ENCODE measurements around the gene ANO1.

Gene ANO1

GRCh38 chr11:70144262-70144661, 66.1 kb downstream of the ANO1 start:
- no peak for DNase-seq (ENCODE audit: low spot score in 2 of 2)
- no peaks in the 10 kb centered on the region for H3K4me1 Mint-ChIP-seq
- H3K27me3 Mint-ChIP-seq, result peaks cover 34% of the 10 kb centered on the region
- no peaks in the 10 kb centered on the region for H3K9me3 Mint-ChIP-seq
- H3K27ac Mint-ChIP-seq, result no peak overlapping the region
- no peak overlapping the region for H3K4me3 Mint-ChIP-seq
- no peak for ATAC-seq (ENCODE audit: low read depth)
- no peaks in the 10 kb centered on the region for H3K36me3 Mint-ChIP-seq

DNA sequence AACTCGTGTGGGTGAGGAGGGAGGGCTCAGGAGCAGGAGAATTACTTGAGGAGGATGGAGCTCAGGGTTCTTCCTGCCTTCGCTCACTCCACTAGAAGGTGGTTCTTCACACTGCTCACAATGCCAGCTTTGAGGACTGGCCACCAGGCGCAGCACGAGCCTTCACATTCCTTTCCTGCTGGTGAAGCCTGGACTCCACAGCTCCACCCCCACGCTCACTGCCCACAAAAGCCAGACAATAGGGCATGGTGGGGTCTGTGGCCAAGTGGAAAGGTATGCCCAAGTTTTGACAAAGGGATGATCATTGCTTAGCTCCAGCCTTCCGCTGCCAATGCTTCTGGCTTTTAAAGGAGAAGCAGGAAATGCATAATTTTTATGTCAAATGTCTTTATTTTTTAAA, 67.0 kb downstream of the ANO1 start:
- Mint-ChIP-seq H3K4me3 (no peak overlapping the region), H3K9me3 (no peaks in the 10 kb centered on the region), H3K4me1 (no peaks in the 10 kb centered on the region), H3K36me3 (no peaks in the 10 kb centered on the region), H3K27ac (no peak overlapping the region), H3K27me3 (peaks cover 34% of the 10 kb centered on the region)
- DNase-seq (ENCODE audit: low spot score in 2 of 2) (no peak), ATAC-seq (ENCODE audit: low read depth) (no peak)

DNA sequence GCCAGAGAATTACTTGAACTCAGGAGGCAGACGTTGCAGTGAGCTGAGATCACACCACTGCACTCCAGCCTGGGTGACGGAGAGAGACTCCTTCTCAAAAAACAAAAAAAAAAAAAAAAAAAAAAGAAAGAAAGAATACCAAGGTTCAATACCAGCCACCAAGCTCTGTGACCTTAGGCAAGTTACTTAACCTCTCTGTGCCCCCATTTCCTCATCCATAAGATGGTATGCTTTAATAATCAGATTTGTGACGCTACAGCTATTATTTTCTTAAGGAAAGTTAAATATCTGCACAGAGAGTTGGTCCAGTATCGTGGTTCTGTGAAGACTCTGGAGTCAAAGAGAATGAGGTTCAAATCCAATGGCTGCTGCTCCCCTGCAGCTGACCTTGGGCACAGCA, 67.7 kb downstream of the ANO1 start:
- ATAC-seq (ENCODE audit: low read depth) (no peak), DNase-seq (ENCODE audit: low spot score in 2 of 2) (no peak)
- Mint-ChIP-seq H3K9me3 (no peaks in the 10 kb centered on the region), H3K27me3 (peaks cover 30% of the 10 kb centered on the region), H3K4me1 (no peaks in the 10 kb centered on the region), H3K36me3 (no peaks in the 10 kb centered on the region), H3K4me3 (no peak overlapping the region), H3K27ac (no peak overlapping the region)

DNA sequence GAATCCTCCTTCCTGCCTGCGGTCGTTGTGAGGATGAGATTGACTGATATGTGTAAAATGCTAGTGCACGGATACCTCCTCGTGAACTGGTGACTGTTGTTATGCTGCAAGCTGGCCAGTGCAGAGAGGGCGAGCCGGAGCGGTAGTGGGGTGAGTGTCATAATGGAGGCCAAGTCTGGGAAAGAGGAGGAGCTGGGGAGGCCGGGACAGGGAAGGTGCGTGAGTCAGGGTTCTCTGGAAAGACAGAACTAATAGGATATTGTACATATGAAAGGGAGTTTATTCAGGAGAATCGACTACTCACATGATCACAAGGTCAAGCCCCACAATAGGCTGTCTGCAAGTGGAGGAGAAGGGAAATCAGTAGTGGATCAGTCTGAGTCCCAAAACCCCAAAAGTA, 68.2 kb downstream of the ANO1 start:
- H3K27ac Mint-ChIP-seq, result no peak overlapping the region
- no peaks in the 10 kb centered on the region for H3K9me3 Mint-ChIP-seq
- no peaks in the 10 kb centered on the region for H3K36me3 Mint-ChIP-seq
- ATAC-seq (ENCODE audit: low read depth) (no peak), DNase-seq (ENCODE audit: low spot score in 2 of 2) (no peak)
- H3K4me1 Mint-ChIP-seq, result no peaks in the 10 kb centered on the region
- peaks cover 28% of the 10 kb centered on the region for H3K27me3 Mint-ChIP-seq
- H3K4me3 Mint-ChIP-seq, result no peak overlapping the region

GRCh38 chr11:70146895-70147520, 68.9 kb downstream of the ANO1 start:
- H3K4me1 Mint-ChIP-seq, result no peaks in the 10 kb centered on the region
- DNase-seq (ENCODE audit: low spot score in 2 of 2) (no peak), ATAC-seq (ENCODE audit: low read depth) (no peak)
- H3K36me3 Mint-ChIP-seq, result no peaks in the 10 kb centered on the region
- H3K4me3 Mint-ChIP-seq, result no peak overlapping the region
- H3K27me3 Mint-ChIP-seq, result peaks cover 27% of the 10 kb centered on the region
- H3K27ac Mint-ChIP-seq, result no peak overlapping the region
- no peaks in the 10 kb centered on the region for H3K9me3 Mint-ChIP-seq

- Mint-ChIP-seq H3K36me3 (no peaks in the 10 kb centered on the region), H3K4me3 (no peak overlapping the region), H3K9me3 (no peaks in the 10 kb centered on the region), H3K4me1 (no peaks in the 10 kb centered on the region), H3K27me3 (peaks cover 25% of the 10 kb centered on the region), H3K27ac (no peak overlapping the region)
- DNase-seq (ENCODE audit: low spot score in 2 of 2), result no peak
- ATAC-seq (ENCODE audit: low read depth), result no peak
Measured at GRCh38 chr11:70147668-70148067, 69.6 kb downstream of the ANO1 start.

DNA sequence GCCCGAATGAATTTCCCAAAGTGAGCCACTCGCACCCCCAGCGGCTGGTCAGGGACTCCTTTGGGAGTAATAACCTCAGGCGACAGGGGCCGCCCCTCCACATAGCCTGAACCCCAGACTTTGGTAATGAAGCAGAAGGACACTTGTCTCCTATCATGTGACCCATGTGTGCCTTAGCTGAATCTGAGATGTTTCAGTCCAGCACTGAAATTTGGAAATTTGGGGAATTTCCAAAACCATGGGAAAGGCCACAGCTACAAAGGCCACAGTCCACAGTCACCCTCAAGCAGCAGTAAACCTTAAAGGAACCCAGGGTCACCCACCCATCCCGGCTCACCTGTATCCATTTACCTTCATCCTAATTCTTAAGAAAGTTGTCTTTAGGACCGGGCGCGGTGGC, 73.6 kb downstream of the ANO1 start:
- Mint-ChIP-seq H3K4me1 (no peaks in the 10 kb centered on the region), H3K4me3 (no peak overlapping the region), H3K27me3 (peaks cover 6% of the 10 kb centered on the region), H3K36me3 (no peaks in the 10 kb centered on the region), H3K27ac (no peak overlapping the region), H3K9me3 (no peaks in the 10 kb centered on the region)
- DNase-seq (ENCODE audit: low spot score in 2 of 2) (no peak), ATAC-seq (ENCODE audit: low read depth) (no peak)

DNA sequence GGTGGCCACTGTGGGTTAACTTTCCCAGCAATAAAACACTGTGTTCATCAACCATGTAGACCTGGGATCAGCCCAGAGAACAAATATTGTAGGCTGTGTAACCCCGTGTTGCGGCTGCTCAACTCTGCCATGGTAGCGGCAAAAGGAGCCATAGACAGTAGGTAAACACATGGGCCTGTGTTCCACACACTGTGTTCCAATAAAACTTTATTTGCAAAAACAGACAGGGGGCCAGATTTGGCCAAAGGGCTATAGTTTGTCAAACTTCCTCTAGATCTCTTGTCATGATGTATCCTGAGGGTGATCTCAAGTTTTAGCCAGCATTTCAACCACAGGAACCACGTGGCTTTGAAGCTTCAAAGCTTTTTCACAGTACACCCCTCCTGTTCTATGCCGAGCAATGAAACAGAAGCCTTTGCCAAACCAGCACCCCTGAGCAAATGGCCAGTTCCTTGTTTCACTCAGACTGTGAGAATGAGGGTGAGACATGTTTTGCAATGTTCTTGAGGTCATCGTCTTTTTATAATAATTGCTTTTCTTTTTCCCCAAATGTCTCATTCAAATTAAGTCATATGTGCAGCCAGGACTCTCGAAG, 75.1 kb downstream of the ANO1 start:
- H3K4me1 Mint-ChIP-seq, result no peaks in the 10 kb centered on the region
- no peaks in the 10 kb centered on the region for H3K27me3 Mint-ChIP-seq

GRCh38 chr11:70155386-70155785, 77.3 kb downstream of the ANO1 start:
- no peaks in the 10 kb centered on the region for H3K9me3 Mint-ChIP-seq
- no peaks in the 10 kb centered on the region for H3K4me1 Mint-ChIP-seq
- H3K27me3 Mint-ChIP-seq, result no peaks in the 10 kb centered on the region
- no peaks in the 10 kb centered on the region for H3K36me3 Mint-ChIP-seq
- ATAC-seq (ENCODE audit: low read depth), result no peak
- H3K4me3 Mint-ChIP-seq, result no peak overlapping the region
- DNase-seq (ENCODE audit: low spot score in 2 of 2), result no peak
- H3K27ac Mint-ChIP-seq, result no peak overlapping the region

More for the DNA sequence above, 75.1 kb downstream of the ANO1 start:
- H3K4me3 Mint-ChIP-seq, result no peak overlapping the region
- no peaks in the 10 kb centered on the region for H3K36me3 Mint-ChIP-seq
- no peak for DNase-seq (ENCODE audit: low spot score in 2 of 2)
- no peaks in the 10 kb centered on the region for H3K9me3 Mint-ChIP-seq
- no peak overlapping the region for H3K27ac Mint-ChIP-seq
- no peak for ATAC-seq (ENCODE audit: low read depth)

DNA sequence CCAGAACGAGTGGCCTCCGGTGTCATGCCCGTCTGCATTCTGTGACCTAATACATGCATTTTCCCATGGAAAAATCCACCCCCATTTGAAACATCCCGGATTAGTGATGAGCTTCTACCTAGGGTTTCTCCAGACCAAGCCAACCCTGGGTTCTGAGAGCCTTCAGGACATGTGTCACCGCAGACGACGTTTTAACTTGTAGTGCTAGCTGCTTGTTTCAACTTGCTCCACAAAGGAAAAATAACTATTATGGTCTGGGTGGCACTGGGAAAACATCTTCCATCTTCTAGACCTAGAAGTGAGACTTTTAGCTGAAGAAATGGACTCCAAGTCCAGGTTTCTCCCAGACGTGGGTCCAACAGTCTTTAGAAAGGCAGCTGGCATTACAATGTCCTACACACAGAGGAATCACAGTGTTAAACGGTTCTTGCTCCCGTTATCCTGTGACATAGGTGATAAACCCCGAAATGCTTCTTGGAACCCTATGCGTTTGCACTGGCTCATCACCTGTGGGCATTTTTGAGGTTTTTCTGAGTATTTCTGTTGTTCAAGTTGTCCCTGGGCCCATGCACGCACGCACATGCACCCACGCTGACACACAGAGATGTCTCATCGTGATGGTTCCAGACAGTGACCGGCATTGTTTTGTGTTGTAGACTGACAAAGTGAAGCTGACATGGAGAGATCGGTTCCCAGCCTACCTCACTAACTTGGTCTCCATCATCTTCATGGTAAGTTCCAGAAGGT, 78.3 kb downstream of the ANO1 start:
- Mint-ChIP-seq H3K9me3 (no peaks in the 10 kb centered on the region), H3K4me3 (no peak overlapping the region), H3K27me3 (no peaks in the 10 kb centered on the region), H3K27ac (no peak overlapping the region), H3K4me1 (no peaks in the 10 kb centered on the region), H3K36me3 (no peaks in the 10 kb centered on the region)
- ATAC-seq (ENCODE audit: low read depth) (no peak), DNase-seq (ENCODE audit: low spot score in 2 of 2) (no peak)

DNA sequence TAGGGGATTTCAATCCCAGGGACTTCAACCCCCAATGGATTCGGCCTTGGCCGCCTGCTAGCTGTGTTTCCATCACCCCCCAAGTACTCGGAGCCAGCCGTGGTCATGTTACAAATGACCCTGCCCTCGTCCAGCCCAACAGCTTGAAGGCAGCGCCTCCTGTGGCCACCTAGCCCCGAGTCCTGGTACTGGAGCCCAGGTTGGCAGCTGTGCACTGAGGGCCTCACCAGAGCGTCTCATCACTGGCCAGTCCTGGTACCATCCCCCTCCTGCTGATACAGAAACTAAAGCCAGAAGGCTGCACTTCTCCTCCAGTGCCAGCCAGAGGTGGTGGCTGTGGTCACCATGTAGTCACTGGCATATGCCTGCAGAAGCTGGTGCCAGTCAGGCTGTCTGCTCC, 80.1 kb downstream of the ANO1 start:
- no peaks in the 10 kb centered on the region for H3K36me3 Mint-ChIP-seq

DNA sequence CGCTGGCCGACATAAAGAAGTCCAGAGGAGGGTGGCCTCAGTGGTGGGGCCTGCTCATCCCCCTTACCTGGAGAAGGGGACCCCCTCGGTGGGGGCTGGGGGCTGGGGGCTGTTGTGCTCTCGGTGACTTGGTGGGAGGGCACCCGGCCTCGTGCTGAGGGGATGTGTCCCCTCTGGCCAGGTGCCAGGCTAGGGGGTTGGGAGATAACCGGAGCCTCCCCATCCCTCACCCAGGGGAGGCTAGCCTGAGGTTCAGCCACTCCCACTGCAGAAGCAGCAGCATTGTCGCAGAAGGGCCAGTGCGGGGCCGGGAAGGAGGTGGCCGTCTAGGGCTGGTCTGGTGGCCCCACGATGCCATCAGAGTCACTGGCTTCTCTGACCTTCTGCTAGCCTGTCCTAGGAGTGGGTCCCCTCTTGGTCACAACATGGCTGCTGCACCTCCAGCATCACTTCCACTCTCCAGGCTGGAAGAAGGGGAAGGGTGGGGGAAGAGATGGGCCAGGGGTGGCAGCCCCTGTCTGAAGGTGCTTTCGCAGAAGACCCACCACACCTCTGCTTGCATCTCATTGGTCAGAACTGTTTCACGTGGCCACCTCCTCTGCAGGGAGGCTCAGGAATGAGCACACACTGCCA, 80.8 kb downstream of the ANO1 start:
- DNase-seq (ENCODE audit: low spot score in 2 of 2) (no peak), ATAC-seq (ENCODE audit: low read depth) (no peak)
- no peak overlapping the region for H3K4me3 Mint-ChIP-seq
- no peaks in the 10 kb centered on the region for H3K27me3 Mint-ChIP-seq
- no peaks in the 10 kb centered on the region for H3K9me3 Mint-ChIP-seq
- no peaks in the 10 kb centered on the region for H3K36me3 Mint-ChIP-seq
- H3K27ac Mint-ChIP-seq, result no peak overlapping the region
- H3K4me1 Mint-ChIP-seq, result no peaks in the 10 kb centered on the region

More for the DNA sequence above, 80.1 kb downstream of the ANO1 start:
- Mint-ChIP-seq H3K4me1 (no peaks in the 10 kb centered on the region), H3K27me3 (no peaks in the 10 kb centered on the region), H3K27ac (no peak overlapping the region), H3K9me3 (no peaks in the 10 kb centered on the region), H3K4me3 (no peak overlapping the region)
- ATAC-seq (ENCODE audit: low read depth) (no peak), DNase-seq (ENCODE audit: low spot score in 2 of 2) (no peak)

GRCh38 chr11:70159627-70160570, 81.8 kb downstream of the ANO1 start:
- H3K4me3 Mint-ChIP-seq, result no peak overlapping the region
- no peak for DNase-seq (ENCODE audit: low spot score in 2 of 2)
- no peaks in the 10 kb centered on the region for H3K27me3 Mint-ChIP-seq
- no peak for ATAC-seq (ENCODE audit: low read depth)
- no peaks in the 10 kb centered on the region for H3K36me3 Mint-ChIP-seq
- no peaks in the 10 kb centered on the region for H3K4me1 Mint-ChIP-seq
- H3K27ac Mint-ChIP-seq, result no peak overlapping the region
- H3K9me3 Mint-ChIP-seq, result no peaks in the 10 kb centered on the region

All from memory B cell (primary cell).